K562 (cell line): Measurements from ENCODE around the gene DYTN.

ENCODE experiments used
- EZH2 ChIP-seq: IDR thresholded peaks from 2 replicates; pipeline ENCODE4 v1.6.1; 2012; ENCODE audit warnings: low read depth, mild to moderate bottlenecking, inconsistent platforms, low read length, borderline replicate concordance
- FOXJ3 ChIP-seq: sonication (generic); formaldehyde crosslinking; IDR thresholded peaks from 2 replicates; pipeline ENCODE4 v1.4.0; 2020; ENCODE audit warnings: mild to moderate bottlenecking, missing genetic modification reagents
- HEY1 ChIP-seq: fragments of 250-450 bp; sonication (Bioruptor Pico); IDR thresholded peaks from 2 replicates; pipeline ENCODE4 v1.5.0; 2020; ENCODE audit warnings: mild to moderate bottlenecking, moderate library complexity, borderline replicate concordance
- IRF9 ChIP-seq: fragments of 450-650 bp; IDR thresholded peaks from 2 replicates; pipeline ENCODE4 v1.6.1; 2016; ENCODE audit warnings: missing biosample characterization, missing genetic modification characterization
- MAZ ChIP-seq, 2 experiments: fragments of 450-650 bp in 1 of 2; sonication (generic) in 1 of 2; formaldehyde crosslinking; IDR thresholded peaks in 1 of 2; conservative IDR thresholded peaks in 1 of 2; 2 replicates each; pipeline versions ENCODE4 v1.4.0 to v1.5.0; 2020; ENCODE audit warnings: mild to moderate bottlenecking in 1 of 2, missing genetic modification reagents in 1 of 2
- SMARCA5 ChIP-seq: fragments of 450-650 bp; IDR thresholded peaks from 2 replicates; pipeline ENCODE4 v1.6.1; 2016
- ZBTB11 ChIP-seq, 3 experiments: fragments of 200-800 bp in 1 of 3; fragments of 250-450 bp in 1 of 3; fragments of 450-650 bp in 1 of 3; sonication (Bioruptor Pico) in 1 of 3; sonication (Bioruptor generic) in 1 of 3; formaldehyde crosslinking in 1 of 3; IDR thresholded peaks; 2 replicates each; pipeline versions ENCODE4 v1.6.1 to v1.8.0; 2016 to 2022; ENCODE audit warnings: mild to moderate bottlenecking in 2 of 3, missing genetic modification characterization in 2 of 3, missing compliant biosample characterization in 1 of 3, moderate library complexity in 1 of 3

- no peak for TF ChIP-seq EZH2
- TF ChIP-seq HEY1 (CRISPR knock-in tag), result no peak
- no peak for TF ChIP-seq FOXJ3 (CRISPR knock-in tag)
- no peak for TF ChIP-seq ZBTB11 (CRISPR knock-in tag; IDR thresholded peaks at IDR 0.05)
- TF ChIP-seq SMARCA5, result no peak
- no peak for TF ChIP-seq IRF9
- no peak for TF ChIP-seq MAZ (CRISPR knock-in tag; conservative IDR thresholded peaks at IDR 0.05 in 1 of 2, IDR thresholded peaks at IDR 0.05 in 1 of 2)
Measured at GRCh38 chr2:206693399-206694137, 24.6 kb downstream of the DYTN start.
